Measurements from ENCODE around the gene CEBPE. TPM values are rescaled to one million over a fixed set of nuclear protein-coding genes. Genes with fewer than 3 reads are reported as not detected.

The CEBPE gene
- total and polyA plus RNA-seq, 4 donors, result 0.08 to 4.4 (median 0.16) TPM; not detected in 1

DNA sequence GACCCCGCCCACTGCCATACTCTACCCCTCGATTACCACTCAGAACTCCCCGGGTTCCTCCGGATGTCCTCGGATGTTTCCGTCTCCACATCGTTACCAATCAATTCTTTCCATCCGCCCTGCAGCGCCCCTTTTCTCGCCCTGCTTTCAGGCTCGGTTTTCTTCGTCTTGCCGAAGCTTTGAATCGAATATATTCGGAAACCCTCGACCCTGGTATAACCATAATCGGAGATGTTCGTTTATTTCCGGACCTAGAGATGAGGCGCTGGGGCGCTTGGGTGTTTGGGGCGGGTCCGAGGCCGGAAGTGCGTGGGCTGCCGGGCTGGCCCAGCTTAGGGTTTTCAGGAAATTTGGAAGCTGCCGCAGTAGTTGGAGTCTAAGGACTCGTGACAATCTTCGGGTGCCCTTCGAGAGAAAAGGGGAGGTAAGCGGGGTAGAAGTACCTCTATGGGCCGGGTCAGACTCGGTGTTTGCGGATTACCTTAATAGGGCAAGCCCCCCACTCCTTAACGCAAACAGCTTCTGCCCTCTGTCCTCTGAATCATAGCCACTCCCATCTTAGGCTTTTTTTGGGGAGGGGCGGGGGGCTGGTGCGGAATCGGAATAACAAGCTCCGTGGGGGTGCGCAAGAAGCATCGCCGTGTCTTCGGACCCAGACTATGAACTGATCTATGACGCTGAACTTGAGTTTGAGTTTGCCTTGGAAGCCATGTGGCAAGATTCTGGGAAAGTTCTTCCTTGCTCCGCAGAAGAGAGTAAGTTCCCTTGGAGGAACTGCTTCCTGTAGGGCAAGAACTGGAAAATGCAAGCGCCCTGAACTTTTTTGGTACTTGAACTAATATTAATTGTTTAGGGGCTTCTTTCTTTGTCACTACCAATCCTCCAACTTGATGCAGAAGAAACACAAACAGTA, 23.6 kb downstream of the CEBPE start, which contains the start of gene C14orf119:
Gene C14orf119 (plus strand): TSS at position 310 of the 913 bp plus-strand sequence. CDS start 2,154 bp downstream, outside the sequence.
- H3K4me1 ChIP-seq (ENCODE audit: control insufficient read depth in 4 of 4, insufficient read depth in 4 of 4, low read length in 3 of 4), result peaks cover 0 to 20% (median 10%) of the 10 kb centered on the region in 4 donors
- WGBS, result under 1% methylated on average over 46 of the region's 46 CpGs
- no peaks in the 10 kb centered on the region for H3K9me3 ChIP-seq (ENCODE audit: control insufficient read depth in 4 of 4, low read length in 3 of 4)

More for the DNA sequence above, 23.6 kb downstream of the CEBPE start, which contains the start of gene C14orf119:
- no peak for DNase-seq (ENCODE audit: low spot score)
- peaks cover 7 to 16% (median 10%) of the 10 kb centered on the region in 4 donors for H3K36me3 ChIP-seq (ENCODE audit: control insufficient read depth in 4 of 4, insufficient read depth in 3 of 4, low read depth in 1 of 4, low read length in 3 of 4)
- H3K27ac ChIP-seq (ENCODE audit: low read depth in 1 of 2, low read length in 2 of 2), result peak within 1 kb of the TSS; percentile 88 to 89
- H3K4me3 ChIP-seq (ENCODE audit: low read depth in 1 of 3, low read length in 3 of 3), result peak within 1 kb of the TSS; percentile 76 to 100 (median 85)
- no peaks in the 10 kb centered on the region for H3K27me3 ChIP-seq (ENCODE audit: control insufficient read depth in 4 of 4, insufficient read depth in 4 of 4, low read length in 3 of 4)
- TF ChIP-seq ZBTB33 (IDR thresholded peaks at IDR 0.05), result peak; percentile 98
- TF ChIP-seq RXRA (IDR thresholded peaks at IDR 0.05), result peak; percentile 55 to 71
- TF ChIP-seq JUND (IDR thresholded peaks at IDR 0.05), result peak; percentile 37 to 74
- peak; percentile 27 to 28 for TF ChIP-seq HNF4A (conservative IDR thresholded peaks at IDR 0.05)
- no peak for TF ChIP-seq RAD21 (IDR thresholded peaks at IDR 0.05)
- TF ChIP-seq, protein P1, sequence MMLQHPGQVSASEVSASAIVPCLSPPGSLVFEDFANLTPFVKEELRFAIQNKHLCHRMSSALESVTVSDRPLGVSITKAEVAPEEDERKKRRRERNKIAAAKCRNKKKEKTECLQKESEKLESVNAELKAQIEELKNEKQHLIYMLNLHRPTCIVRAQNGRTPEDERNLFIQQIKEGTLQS (IDR thresholded peaks at IDR 0.05), result no peak
- TF ChIP-seq NR2F2 (IDR thresholded peaks at IDR 0.05), result no peak
- TF ChIP-seq TAF1 (conservative IDR thresholded peaks at IDR 0.05), result peak; percentile 50
- TF ChIP-seq SP1 (IDR thresholded peaks at IDR 0.05), result peak; percentile 43
- TF ChIP-seq YY1 (IDR thresholded peaks at IDR 0.05), result peak; percentile 92
- peak; percentile 49 for TF ChIP-seq MAX (IDR thresholded peaks at IDR 0.05)
- no peak for TF ChIP-seq FOXA2 (IDR thresholded peaks at IDR 0.05)
- peak; percentile 99 for TF ChIP-seq HNF4G (IDR thresholded peaks at IDR 0.05)
- peak; percentile 27 for TF ChIP-seq FOXA1 (IDR thresholded peaks at IDR 0.05)
- peak; percentile 74 to 91 for TF ChIP-seq GABPA (IDR thresholded peaks at IDR 0.05 in 1 of 2, conservative IDR thresholded peaks at IDR 0.05 in 1 of 2)
- peak; percentile 78 to 87 for TF ChIP-seq EGR1 (IDR thresholded peaks at IDR 0.05; ENCODE audit: low read depth in 2 of 2)
- TF ChIP-seq, protein P2, sequence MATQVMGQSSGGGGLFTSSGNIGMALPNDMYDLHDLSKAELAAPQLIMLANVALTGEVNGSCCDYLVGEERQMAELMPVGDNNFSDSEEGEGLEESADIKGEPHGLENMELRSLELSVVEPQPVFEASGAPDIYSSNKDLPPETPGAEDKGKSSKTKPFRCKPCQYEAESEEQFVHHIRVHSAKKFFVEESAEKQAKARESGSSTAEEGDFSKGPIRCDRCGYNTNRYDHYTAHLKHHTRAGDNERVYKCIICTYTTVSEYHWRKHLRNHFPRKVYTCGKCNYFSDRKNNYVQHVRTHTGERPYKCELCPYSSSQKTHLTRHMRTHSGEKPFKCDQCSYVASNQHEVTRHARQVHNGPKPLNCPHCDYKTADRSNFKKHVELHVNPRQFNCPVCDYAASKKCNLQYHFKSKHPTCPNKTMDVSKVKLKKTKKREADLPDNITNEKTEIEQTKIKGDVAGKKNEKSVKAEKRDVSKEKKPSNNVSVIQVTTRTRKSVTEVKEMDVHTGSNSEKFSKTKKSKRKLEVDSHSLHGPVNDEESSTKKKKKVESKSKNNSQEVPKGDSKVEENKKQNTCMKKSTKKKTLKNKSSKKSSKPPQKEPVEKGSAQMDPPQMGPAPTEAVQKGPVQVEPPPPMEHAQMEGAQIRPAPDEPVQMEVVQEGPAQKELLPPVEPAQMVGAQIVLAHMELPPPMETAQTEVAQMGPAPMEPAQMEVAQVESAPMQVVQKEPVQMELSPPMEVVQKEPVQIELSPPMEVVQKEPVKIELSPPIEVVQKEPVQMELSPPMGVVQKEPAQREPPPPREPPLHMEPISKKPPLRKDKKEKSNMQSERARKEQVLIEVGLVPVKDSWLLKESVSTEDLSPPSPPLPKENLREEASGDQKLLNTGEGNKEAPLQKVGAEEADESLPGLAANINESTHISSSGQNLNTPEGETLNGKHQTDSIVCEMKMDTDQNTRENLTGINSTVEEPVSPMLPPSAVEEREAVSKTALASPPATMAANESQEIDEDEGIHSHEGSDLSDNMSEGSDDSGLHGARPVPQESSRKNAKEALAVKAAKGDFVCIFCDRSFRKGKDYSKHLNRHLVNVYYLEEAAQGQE (IDR thresholded peaks at IDR 0.05), result peak; percentile 41
- TF ChIP-seq, protein P3, sequence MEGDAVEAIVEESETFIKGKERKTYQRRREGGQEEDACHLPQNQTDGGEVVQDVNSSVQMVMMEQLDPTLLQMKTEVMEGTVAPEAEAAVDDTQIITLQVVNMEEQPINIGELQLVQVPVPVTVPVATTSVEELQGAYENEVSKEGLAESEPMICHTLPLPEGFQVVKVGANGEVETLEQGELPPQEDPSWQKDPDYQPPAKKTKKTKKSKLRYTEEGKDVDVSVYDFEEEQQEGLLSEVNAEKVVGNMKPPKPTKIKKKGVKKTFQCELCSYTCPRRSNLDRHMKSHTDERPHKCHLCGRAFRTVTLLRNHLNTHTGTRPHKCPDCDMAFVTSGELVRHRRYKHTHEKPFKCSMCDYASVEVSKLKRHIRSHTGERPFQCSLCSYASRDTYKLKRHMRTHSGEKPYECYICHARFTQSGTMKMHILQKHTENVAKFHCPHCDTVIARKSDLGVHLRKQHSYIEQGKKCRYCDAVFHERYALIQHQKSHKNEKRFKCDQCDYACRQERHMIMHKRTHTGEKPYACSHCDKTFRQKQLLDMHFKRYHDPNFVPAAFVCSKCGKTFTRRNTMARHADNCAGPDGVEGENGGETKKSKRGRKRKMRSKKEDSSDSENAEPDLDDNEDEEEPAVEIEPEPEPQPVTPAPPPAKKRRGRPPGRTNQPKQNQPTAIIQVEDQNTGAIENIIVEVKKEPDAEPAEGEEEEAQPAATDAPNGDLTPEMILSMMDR (IDR thresholded peaks at IDR 0.05; ENCODE audit: low read depth, low read length, missing input control), result no peak
- H3K9ac ChIP-seq (ENCODE audit: low read depth in 1 of 2, low read length in 2 of 2), result peak within 1 kb of the TSS; percentile 76 to 95
